GM12878 (cell line): ENCODE measurements around the gene ERN1. TPM values are rescaled to one million over a fixed set of nuclear protein-coding genes. Genes with fewer than 3 reads are reported as not detected.

Experiments used
- BHLHE40 ChIP-seq, 2 experiments: fragments of 450-650 bp in 1 of 2; IDR thresholded peaks; 2 replicates each; pipeline ENCODE4 v1.6.1; 2011 to 2017; ENCODE audit warnings: low read depth in 2 of 2, borderline replicate concordance in 1 of 2, improper control_type of control experiment in 1 of 2, low read length in 1 of 2, mild to moderate bottlenecking in 1 of 2
- CTCF ChIP-seq, 3 experiments: IDR thresholded peaks in 2 of 3; conservative IDR thresholded peaks in 1 of 3; 2 replicates each; pipeline ENCODE4 v1.5.1; 2011; ENCODE audit warnings: low read depth in 3 of 3, low read length in 3 of 3, mild to moderate bottlenecking in 3 of 3, control low read depth in 2 of 3, moderate library complexity in 2 of 3, inconsistent platforms in 1 of 3, mixed read lengths in 1 of 3; ENCODE audit not compliant: control insufficient read depth in 2 of 3, insufficient read depth in 1 of 3; ENCODE audit errors: extremely low read depth in 1 of 3
- IRF4 ChIP-seq: IDR thresholded peaks from 2 replicates; pipeline ENCODE4 v1.6.1; 2011; ENCODE audit warnings: low read depth, low read length
- MEF2B ChIP-seq: fragments of 450-650 bp; IDR thresholded peaks from 2 replicates; pipeline ENCODE4 v1.6.1; 2018; ENCODE audit warnings: mild to moderate bottlenecking, moderate library complexity; ENCODE audit not compliant: partially characterized antibody, poor library complexity, severe bottlenecking
- NBN ChIP-seq: fragments of 450-650 bp; IDR thresholded peaks from 2 replicates; pipeline ENCODE4 v1.6.1; 2016
- POLR2A ChIP-seq: IDR thresholded peaks from 2 replicates; pipeline ENCODE4 v1.6.1; 2011; ENCODE audit warnings: low read depth, mild to moderate bottlenecking, low read length
- RAD21 ChIP-seq: IDR thresholded peaks from 2 replicates; pipeline ENCODE4 v1.6.1; 2011; ENCODE audit warnings: mild to moderate bottlenecking, low read depth, low read length, moderate library complexity; ENCODE audit not compliant: insufficient read depth
- RUNX3 ChIP-seq: IDR thresholded peaks from 2 replicates; pipeline ENCODE4 v1.6.1; 2012; ENCODE audit warnings: low read length, inconsistent platforms
- SIN3A ChIP-seq: IDR thresholded peaks from 2 replicates; pipeline ENCODE4 v1.6.1; 2012; ENCODE audit warnings: low read depth, low read length, improper control_type of control experiment
- SIX5 ChIP-seq: IDR thresholded peaks from 2 replicates; pipeline ENCODE4 v1.6.1; 2011; ENCODE audit warnings: mild to moderate bottlenecking, low read depth, low read length, moderate library complexity; ENCODE audit not compliant: severe bottlenecking
- TCF12 ChIP-seq: IDR thresholded peaks from 2 replicates; pipeline ENCODE4 v1.6.1; 2011; ENCODE audit warnings: low read depth, mild to moderate bottlenecking, low read length
- polyA plus RNA-seq, 11 experiments: library from polyadenylated mRNA; depleted of rRNA in 4 of 11; unstranded in 6 of 11; stranded (reverse) in 5 of 11; fragments of >200 nt; fragmentation: Nextera tagmentation in 4 of 11; fragmentation: Illumina TruSeq in 1 of 11; extraction: Ambion mirVana in 4 of 11; extraction: Trizol in 1 of 11; gene quantifications; 1 replicate in 1 of 11; 2 replicates in 10 of 11; pipeline versions ENCODE4 v1.2.1 to v1.2.3, GENCODE V29; 2011 to 2016; ENCODE audit warnings: inconsistent platforms in 2 of 11, missing spikeins in 2 of 11, low read depth in 1 of 11
- total RNA-seq, 4 experiments: library from RNA; depleted of rRNA in 3 of 4; stranded (reverse); fragments of >200 nt in 3 of 4; fragmentation: Illumina TruSeq in 1 of 4; extraction: Trizol in 1 of 4; gene quantifications; 2 replicates each; pipeline versions ENCODE4 v1.2.1 to v1.2.3, GENCODE V29; 2013 to 2021
- TF ChIP-seq, protein P1 (sequence below): fragments of 450-650 bp; IDR thresholded peaks from 2 replicates; pipeline ENCODE4 v1.6.1; 2016; ENCODE audit warnings: mild to moderate bottlenecking, moderate library complexity, borderline replicate concordance

ERN1 gene
- total and polyA plus RNA-seq, 10 of the 15 experiments (the other 5 are each of a cell fraction or from before 2014, with no cell fraction given), result 2.6 to 19.2 (median 7.6) TPM

- TF ChIP-seq BHLHE40 (IDR thresholded peaks at IDR 0.05; ENCODE audit: borderline replicate concordance in 1 of 2, low read depth in 2 of 2, low read length in 1 of 2), result 0 out of 4 replicates have a peak, but pooled peaks of 1 of the 2 experiments have one; percentile 15
- TF ChIP-seq RAD21, result peak; percentile 27; the same call in 1 of the 2 replicates
- peak; percentile 30; the same call in 1 of the 2 replicates for TF ChIP-seq SIN3A
- TF ChIP-seq CTCF (IDR thresholded peaks at IDR 0.05 in 2 of 3, conservative IDR thresholded peaks at IDR 0.05 in 1 of 3; ENCODE audit: control insufficient read depth in 2 of 3, extremely low read depth in 1 of 3, insufficient read depth in 1 of 3, low read depth in 3 of 3, low read length in 3 of 3), result 0 out of 6 replicates have a peak, but pooled peaks of 1 of the 3 experiments have one; percentile 6
- TF ChIP-seq, protein P1, sequence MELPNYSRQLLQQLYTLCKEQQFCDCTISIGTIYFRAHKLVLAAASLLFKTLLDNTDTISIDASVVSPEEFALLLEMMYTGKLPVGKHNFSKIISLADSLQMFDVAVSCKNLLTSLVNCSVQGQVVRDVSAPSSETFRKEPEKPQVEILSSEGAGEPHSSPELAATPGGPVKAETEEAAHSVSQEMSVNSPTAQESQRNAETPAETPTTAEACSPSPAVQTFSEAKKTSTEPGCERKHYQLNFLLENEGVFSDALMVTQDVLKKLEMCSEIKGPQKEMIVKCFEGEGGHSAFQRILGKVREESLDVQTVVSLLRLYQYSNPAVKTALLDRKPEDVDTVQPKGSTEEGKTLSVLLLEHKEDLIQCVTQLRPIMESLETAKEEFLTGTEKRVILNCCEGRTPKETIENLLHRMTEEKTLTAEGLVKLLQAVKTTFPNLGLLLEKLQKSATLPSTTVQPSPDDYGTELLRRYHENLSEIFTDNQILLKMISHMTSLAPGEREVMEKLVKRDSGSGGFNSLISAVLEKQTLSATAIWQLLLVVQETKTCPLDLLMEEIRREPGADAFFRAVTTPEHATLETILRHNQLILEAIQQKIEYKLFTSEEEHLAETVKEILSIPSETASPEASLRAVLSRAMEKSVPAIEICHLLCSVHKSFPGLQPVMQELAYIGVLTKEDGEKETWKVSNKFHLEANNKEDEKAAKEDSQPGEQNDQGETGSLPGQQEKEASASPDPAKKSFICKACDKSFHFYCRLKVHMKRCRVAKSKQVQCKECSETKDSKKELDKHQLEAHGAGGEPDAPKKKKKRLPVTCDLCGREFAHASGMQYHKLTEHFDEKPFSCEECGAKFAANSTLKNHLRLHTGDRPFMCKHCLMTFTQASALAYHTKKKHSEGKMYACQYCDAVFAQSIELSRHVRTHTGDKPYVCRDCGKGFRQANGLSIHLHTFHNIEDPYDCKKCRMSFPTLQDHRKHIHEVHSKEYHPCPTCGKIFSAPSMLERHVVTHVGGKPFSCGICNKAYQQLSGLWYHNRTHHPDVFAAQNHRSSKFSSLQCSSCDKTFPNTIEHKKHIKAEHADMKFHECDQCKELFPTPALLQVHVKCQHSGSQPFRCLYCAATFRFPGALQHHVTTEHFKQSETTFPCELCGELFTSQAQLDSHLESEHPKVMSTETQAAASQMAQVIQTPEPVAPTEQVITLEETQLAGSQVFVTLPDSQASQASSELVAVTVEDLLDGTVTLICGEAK, result 0 out of 2 replicates have a peak, but pooled peaks have one; percentile 23
- peak; percentile 2 for TF ChIP-seq SIX5
- TF ChIP-seq NBN, result 0 out of 2 replicates have a peak, but pooled peaks have one; percentile 53
- peak; percentile 46 for TF ChIP-seq RUNX3
- peak; percentile 65 for TF ChIP-seq POLR2A
- TF ChIP-seq MEF2B, result peak; percentile 17
- peak; percentile 16; the same call in 1 of the 2 replicates for TF ChIP-seq TCF12
- TF ChIP-seq IRF4, result 0 out of 2 replicates have a peak, but pooled peaks have one; percentile 15
These were observed 8.8 kb downstream of the ERN1 start (continued) for GRCh38 chr17:64120972-64121786.
